Activated CD4-positive, CD25-positive, alpha-beta regulatory T cell (primary cell): ENCODE measurements around the gene PCDHGB1.
"Not testable (repeated sequence)": the region's sequence is repeated elsewhere in the genome, so short reads cannot be mapped to it uniquely, and the experiment has no call there.

ENCODE experiments used
- DNase-seq, 4 experiments: peaks; one replicate each; lab custom pipeline; 2025; lab: John Stamatoyannopoulos, UW

PCDHGB1 gene

GRCh38 chr5:141346017-141346416 is 3.9 kb upstream of the PCDHGB1 start:
- not testable (repeated sequence) for DNase-seq

- no peak for DNase-seq
Observed at GRCh38 chr5:141351591-141351990, 1.7 kb downstream of the PCDHGB1 start.

GRCh38 chr5:141354900-141355469 is 5.1 kb downstream of the PCDHGB1 start, which contains the start of gene PCDHGA4:
PCDHGA4 (plus strand) TSS chr5:141355021; CDS start chr5:141355108, 87 bp downstream.
- DNase-seq: no peak

- DNase-seq: no peak
Observed at GRCh38 chr5:141355641-141356040, 5.7 kb downstream of the PCDHGB1 start.

GRCh38 chr5:141356133-141356532 is 6.2 kb downstream of the PCDHGB1 start:
- DNase-seq: no peak

GRCh38 chr5:141356950-141357349 is 7.1 kb downstream of the PCDHGB1 start:
- DNase-seq: no peak

GRCh38 chr5:141359790-141360426 is 10.0 kb downstream of the PCDHGB1 start, which contains the start of gene PCDHGB2:
PCDHGB2 (plus strand) TSS chr5:141359994; CDS start chr5:141360136, 142 bp downstream.
- DNase-seq: no peak

GRCh38 chr5:141360685-141361084 is 10.8 kb downstream of the PCDHGB1 start:
- DNase-seq: no peak

GRCh38 chr5:141362719-141363118 is 12.8 kb downstream of the PCDHGB1 start:
- no peak for DNase-seq

GRCh38 chr5:141363952-141364660 is 14.2 kb downstream of the PCDHGB1 start, which contains the start of gene PCDHGA5:
PCDHGA5 (plus strand) TSS chr5:141364162; CDS start chr5:141364331, 169 bp downstream.
- no peak for DNase-seq

GRCh38 chr5:141366016-141366896 is 16.4 kb downstream of the PCDHGB1 start:
- no peak for DNase-seq

GRCh38 chr5:141369994-141370848 is 20.3 kb downstream of the PCDHGB1 start, which contains the start of gene PCDHGB3:
PCDHGB3 (plus strand) TSS chr5:141370242; CDS start chr5:141370395, 153 bp downstream.
- no peak for DNase-seq

GRCh38 chr5:141371572-141372475 is 21.9 kb downstream of the PCDHGB1 start:
- DNase-seq: no peak

- DNase-seq: no peak
Observed at GRCh38 chr5:141373673-141374317, 23.9 kb downstream of the PCDHGB1 start, which contains the start of gene PCDHGA6. PCDHGA6 (plus strand) TSS chr5:141373891; CDS start chr5:141374084, 193 bp downstream.

- no peak for DNase-seq
Observed at GRCh38 chr5:141374627-141375026, 24.7 kb downstream of the PCDHGB1 start.

GRCh38 chr5:141375444-141376155 is 25.7 kb downstream of the PCDHGB1 start:
- not testable (repeated sequence) for DNase-seq

- DNase-seq: no peak
Observed at GRCh38 chr5:141382469-141383294, 32.8 kb downstream of the PCDHGB1 start, which contains the start of gene PCDHGA7. PCDHGA7 (plus strand) TSS chr5:141382742; CDS start chr5:141382900, 158 bp downstream.
